ENCODE results near the gene BCAR3.

DNA sequence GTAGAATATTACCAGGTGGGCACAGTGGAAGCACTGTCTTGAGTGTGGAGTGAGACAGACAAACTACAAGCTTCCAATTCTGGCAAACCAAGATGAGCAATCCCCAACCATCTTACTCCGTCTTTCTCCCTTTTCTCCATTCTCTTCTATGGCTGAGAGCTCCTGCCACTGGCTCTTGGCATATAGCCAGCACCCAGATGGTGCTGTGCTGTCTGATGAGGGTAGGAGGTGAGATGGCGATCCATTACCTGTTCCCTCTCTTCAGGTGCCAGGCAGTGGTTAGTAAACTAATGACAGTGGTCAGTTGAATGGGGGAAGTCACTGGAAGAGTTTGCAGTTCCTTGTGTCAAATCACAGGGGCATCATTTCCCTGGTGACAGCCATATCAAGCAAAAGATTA is 125.3 kb downstream of the BCAR3 start:
- TF ChIP-seq JUNB (IDR thresholded peaks at IDR 0.05) (no peak), HDAC2 (IDR thresholded peaks at IDR 0.05) (no peak), RCOR1 (IDR thresholded peaks at IDR 0.05; ENCODE audit: low read depth, low read length) (no peak), RARB (CRISPR knock-in tag; IDR thresholded peaks at IDR 0.05) (no peak), MAFK (IDR thresholded peaks at IDR 0.05; ENCODE audit: partially characterized antibody) (no peak), CBX8 (IDR thresholded peaks at IDR 0.05) (no peak), JUN (IDR thresholded peaks at IDR 0.05) (no peak), POLR2A (IDR thresholded peaks at IDR 0.05; ENCODE audit: low read length) (no peak)
- TF ChIP-seq, protein P1, sequence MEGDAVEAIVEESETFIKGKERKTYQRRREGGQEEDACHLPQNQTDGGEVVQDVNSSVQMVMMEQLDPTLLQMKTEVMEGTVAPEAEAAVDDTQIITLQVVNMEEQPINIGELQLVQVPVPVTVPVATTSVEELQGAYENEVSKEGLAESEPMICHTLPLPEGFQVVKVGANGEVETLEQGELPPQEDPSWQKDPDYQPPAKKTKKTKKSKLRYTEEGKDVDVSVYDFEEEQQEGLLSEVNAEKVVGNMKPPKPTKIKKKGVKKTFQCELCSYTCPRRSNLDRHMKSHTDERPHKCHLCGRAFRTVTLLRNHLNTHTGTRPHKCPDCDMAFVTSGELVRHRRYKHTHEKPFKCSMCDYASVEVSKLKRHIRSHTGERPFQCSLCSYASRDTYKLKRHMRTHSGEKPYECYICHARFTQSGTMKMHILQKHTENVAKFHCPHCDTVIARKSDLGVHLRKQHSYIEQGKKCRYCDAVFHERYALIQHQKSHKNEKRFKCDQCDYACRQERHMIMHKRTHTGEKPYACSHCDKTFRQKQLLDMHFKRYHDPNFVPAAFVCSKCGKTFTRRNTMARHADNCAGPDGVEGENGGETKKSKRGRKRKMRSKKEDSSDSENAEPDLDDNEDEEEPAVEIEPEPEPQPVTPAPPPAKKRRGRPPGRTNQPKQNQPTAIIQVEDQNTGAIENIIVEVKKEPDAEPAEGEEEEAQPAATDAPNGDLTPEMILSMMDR (IDR thresholded peaks at IDR 0.05) = no peak
- TF ChIP-seq, protein P2, sequence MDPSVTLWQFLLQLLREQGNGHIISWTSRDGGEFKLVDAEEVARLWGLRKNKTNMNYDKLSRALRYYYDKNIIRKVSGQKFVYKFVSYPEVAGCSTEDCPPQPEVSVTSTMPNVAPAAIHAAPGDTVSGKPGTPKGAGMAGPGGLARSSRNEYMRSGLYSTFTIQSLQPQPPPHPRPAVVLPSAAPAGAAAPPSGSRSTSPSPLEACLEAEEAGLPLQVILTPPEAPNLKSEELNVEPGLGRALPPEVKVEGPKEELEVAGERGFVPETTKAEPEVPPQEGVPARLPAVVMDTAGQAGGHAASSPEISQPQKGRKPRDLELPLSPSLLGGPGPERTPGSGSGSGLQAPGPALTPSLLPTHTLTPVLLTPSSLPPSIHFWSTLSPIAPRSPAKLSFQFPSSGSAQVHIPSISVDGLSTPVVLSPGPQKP (IDR thresholded peaks at IDR 0.05; ENCODE audit: low read depth, low read length) = no peak
- TF ChIP-seq, protein P3, sequence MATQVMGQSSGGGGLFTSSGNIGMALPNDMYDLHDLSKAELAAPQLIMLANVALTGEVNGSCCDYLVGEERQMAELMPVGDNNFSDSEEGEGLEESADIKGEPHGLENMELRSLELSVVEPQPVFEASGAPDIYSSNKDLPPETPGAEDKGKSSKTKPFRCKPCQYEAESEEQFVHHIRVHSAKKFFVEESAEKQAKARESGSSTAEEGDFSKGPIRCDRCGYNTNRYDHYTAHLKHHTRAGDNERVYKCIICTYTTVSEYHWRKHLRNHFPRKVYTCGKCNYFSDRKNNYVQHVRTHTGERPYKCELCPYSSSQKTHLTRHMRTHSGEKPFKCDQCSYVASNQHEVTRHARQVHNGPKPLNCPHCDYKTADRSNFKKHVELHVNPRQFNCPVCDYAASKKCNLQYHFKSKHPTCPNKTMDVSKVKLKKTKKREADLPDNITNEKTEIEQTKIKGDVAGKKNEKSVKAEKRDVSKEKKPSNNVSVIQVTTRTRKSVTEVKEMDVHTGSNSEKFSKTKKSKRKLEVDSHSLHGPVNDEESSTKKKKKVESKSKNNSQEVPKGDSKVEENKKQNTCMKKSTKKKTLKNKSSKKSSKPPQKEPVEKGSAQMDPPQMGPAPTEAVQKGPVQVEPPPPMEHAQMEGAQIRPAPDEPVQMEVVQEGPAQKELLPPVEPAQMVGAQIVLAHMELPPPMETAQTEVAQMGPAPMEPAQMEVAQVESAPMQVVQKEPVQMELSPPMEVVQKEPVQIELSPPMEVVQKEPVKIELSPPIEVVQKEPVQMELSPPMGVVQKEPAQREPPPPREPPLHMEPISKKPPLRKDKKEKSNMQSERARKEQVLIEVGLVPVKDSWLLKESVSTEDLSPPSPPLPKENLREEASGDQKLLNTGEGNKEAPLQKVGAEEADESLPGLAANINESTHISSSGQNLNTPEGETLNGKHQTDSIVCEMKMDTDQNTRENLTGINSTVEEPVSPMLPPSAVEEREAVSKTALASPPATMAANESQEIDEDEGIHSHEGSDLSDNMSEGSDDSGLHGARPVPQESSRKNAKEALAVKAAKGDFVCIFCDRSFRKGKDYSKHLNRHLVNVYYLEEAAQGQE (IDR thresholded peaks at IDR 0.05) = no peak

All from A549 (cell line).